Esophagus squamous epithelium (tissue), 4 donors: Measurements from ENCODE around the gene CORO2A.

Experiments
- CTCF ChIP-seq, 6 experiments: fragments of 450-650 bp in 4 of 6; fragments of 200-600 bp in 2 of 6; sonication (generic) in 2 of 6; IDR thresholded peaks; one replicate each; pipeline ENCODE4 v1.5.1; 2016 to 2019; ENCODE audit warnings: antibody characterized with exemption in 6 of 6, mild to moderate bottlenecking in 4 of 6, moderate library complexity in 4 of 6
- POLR2A ChIP-seq, 4 donors: fragments of 450-650 bp; IDR thresholded peaks; one replicate each; pipeline ENCODE4 v1.6.1; 2017; ENCODE audit warnings: antibody characterized with exemption in 4 of 4, mild to moderate bottlenecking in 4 of 4, moderate library complexity in 3 of 4

GRCh38 chr9:98182069-98182820, 10.2 kb downstream of the CORO2A start:
- no peak for TF ChIP-seq CTCF (IDR thresholded peaks at IDR 0.05)
- TF ChIP-seq POLR2A (IDR thresholded peaks at IDR 0.05), result no peak
